ENCODE measurements around the gene FRMD7.

The FRMD7 gene

DNA sequence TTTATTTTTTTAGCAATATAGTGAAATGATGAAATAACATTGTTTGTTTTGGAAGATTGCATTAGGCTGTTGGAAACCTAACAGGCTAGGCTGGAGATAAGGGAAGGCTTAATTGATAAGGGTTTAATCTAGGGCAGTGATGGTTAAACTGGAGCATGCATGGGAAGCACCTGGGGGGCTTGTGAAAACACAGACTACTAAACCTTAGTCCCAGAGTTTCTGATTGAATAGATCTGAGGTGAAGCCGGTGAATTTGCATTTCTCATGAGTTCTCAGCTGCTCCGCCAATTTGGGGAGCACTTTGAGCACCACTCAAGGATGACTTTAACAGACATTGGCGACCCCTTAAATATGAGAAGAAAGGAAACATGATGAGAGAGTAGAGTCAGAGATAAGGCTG, 93.2 kb downstream of the FRMD7 start (continued):
- TF ChIP-seq YY1 (tag by site-specific recombination; IDR thresholded peaks at IDR 0.05) (no peak), OSR2 (tag by site-specific recombination; IDR thresholded peaks at IDR 0.05) (no peak), ZNF24 (tag by site-specific recombination; IDR thresholded peaks at IDR 0.05) (no peak), ZNF138 (tag by site-specific recombination; IDR thresholded peaks at IDR 0.05; ENCODE audit: borderline replicate concordance) (no peak), FEZF1 (tag by site-specific recombination; IDR thresholded peaks at IDR 0.05) (no peak), YY2 (tag by site-specific recombination; IDR thresholded peaks at IDR 0.05) (no peak), ZFHX2 (tag by site-specific recombination; conservative IDR thresholded peaks at IDR 0.05) (no peak), GLI2 (tag by site-specific recombination; IDR thresholded peaks at IDR 0.05; ENCODE audit: borderline replicate concordance, low read depth) (no peak), ZNF596 (tag by site-specific recombination; IDR thresholded peaks at IDR 0.05) (no peak)
- TF ChIP-seq, protein P1, sequence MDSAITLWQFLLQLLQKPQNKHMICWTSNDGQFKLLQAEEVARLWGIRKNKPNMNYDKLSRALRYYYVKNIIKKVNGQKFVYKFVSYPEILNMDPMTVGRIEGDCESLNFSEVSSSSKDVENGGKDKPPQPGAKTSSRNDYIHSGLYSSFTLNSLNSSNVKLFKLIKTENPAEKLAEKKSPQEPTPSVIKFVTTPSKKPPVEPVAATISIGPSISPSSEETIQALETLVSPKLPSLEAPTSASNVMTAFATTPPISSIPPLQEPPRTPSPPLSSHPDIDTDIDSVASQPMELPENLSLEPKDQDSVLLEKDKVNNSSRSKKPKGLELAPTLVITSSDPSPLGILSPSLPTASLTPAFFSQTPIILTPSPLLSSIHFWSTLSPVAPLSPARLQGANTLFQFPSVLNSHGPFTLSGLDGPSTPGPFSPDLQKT (IDR thresholded peaks at IDR 0.05; ENCODE audit: borderline replicate concordance, low read depth, low read length): no peak
- TF ChIP-seq, protein P2, sequence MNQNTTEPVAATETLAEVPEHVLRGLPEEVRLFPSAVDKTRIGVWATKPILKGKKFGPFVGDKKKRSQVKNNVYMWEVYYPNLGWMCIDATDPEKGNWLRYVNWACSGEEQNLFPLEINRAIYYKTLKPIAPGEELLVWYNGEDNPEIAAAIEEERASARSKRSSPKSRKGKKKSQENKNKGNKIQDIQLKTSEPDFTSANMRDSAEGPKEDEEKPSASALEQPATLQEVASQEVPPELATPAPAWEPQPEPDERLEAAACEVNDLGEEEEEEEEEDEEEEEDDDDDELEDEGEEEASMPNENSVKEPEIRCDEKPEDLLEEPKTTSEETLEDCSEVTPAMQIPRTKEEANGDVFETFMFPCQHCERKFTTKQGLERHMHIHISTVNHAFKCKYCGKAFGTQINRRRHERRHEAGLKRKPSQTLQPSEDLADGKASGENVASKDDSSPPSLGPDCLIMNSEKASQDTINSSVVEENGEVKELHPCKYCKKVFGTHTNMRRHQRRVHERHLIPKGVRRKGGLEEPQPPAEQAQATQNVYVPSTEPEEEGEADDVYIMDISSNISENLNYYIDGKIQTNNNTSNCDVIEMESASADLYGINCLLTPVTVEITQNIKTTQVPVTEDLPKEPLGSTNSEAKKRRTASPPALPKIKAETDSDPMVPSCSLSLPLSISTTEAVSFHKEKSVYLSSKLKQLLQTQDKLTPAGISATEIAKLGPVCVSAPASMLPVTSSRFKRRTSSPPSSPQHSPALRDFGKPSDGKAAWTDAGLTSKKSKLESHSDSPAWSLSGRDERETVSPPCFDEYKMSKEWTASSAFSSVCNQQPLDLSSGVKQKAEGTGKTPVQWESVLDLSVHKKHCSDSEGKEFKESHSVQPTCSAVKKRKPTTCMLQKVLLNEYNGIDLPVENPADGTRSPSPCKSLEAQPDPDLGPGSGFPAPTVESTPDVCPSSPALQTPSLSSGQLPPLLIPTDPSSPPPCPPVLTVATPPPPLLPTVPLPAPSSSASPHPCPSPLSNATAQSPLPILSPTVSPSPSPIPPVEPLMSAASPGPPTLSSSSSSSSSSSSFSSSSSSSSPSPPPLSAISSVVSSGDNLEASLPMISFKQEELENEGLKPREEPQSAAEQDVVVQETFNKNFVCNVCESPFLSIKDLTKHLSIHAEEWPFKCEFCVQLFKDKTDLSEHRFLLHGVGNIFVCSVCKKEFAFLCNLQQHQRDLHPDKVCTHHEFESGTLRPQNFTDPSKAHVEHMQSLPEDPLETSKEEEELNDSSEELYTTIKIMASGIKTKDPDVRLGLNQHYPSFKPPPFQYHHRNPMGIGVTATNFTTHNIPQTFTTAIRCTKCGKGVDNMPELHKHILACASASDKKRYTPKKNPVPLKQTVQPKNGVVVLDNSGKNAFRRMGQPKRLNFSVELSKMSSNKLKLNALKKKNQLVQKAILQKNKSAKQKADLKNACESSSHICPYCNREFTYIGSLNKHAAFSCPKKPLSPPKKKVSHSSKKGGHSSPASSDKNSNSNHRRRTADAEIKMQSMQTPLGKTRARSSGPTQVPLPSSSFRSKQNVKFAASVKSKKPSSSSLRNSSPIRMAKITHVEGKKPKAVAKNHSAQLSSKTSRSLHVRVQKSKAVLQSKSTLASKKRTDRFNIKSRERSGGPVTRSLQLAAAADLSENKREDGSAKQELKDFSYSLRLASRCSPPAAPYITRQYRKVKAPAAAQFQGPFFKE (tag by site-specific recombination; IDR thresholded peaks at IDR 0.05; ENCODE audit: borderline replicate concordance): no peak

DNA sequence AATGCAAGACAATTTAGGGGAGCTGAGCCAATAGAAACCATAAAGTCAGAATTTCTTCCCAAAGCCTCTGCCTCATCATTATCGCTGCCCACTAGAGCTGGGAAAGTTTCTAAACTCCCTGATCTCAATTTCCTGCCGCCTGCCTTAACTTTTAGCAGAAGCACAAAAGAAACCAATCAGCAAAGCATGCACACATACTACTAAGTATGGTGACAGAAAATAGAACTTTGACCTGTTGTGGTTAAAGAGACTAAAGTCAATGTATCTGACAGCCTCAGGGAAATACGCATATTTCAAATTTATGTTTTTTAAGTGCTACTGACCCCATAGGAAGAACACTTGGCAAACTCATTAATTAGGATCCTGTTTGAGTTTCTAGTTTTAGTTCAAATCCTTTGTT, 94.7 kb downstream of the FRMD7 start:
- Histone ChIP-seq H3K9me3 (ENCODE audit: control insufficient read depth, insufficient read depth, low read depth, low read length) (no peaks in the 10 kb centered on the region), H3K4me1 (ENCODE audit: control insufficient read depth, insufficient read depth, low read length) (peaks cover 28% of the 10 kb centered on the region), H3K27ac (ENCODE audit: extremely low read depth, low read depth, low read length) (0 out of 2 replicates have a peak overlapping the region, but pooled peaks have one; percentile 44), H3K4me3 (ENCODE audit: low read depth, low read length) (no peak overlapping the region), H3K36me3 (ENCODE audit: control insufficient read depth in 2 of 2, insufficient read depth in 1 of 2, low read length in 2 of 2) (no peaks in the 10 kb centered on the region)
- POLR2A ChIA-PET: no interaction called here
- 0 out of 2 replicates have a peak, but pooled peaks have one; percentile 6 for TF ChIP-seq OSR2 (tag by site-specific recombination; IDR thresholded peaks at IDR 0.05)
- no peak for TF ChIP-seq SCRT1 (tag by site-specific recombination; IDR thresholded peaks at IDR 0.05; ENCODE audit: borderline replicate concordance)
- TF ChIP-seq, protein P3, sequence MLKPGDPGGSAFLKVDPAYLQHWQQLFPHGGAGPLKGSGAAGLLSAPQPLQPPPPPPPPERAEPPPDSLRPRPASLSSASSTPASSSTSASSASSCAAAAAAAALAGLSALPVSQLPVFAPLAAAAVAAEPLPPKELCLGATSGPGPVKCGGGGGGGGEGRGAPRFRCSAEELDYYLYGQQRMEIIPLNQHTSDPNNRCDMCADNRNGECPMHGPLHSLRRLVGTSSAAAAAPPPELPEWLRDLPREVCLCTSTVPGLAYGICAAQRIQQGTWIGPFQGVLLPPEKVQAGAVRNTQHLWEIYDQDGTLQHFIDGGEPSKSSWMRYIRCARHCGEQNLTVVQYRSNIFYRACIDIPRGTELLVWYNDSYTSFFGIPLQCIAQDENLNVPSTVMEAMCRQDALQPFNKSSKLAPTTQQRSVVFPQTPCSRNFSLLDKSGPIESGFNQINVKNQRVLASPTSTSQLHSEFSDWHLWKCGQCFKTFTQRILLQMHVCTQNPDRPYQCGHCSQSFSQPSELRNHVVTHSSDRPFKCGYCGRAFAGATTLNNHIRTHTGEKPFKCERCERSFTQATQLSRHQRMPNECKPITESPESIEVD (tag by site-specific recombination; IDR thresholded peaks at IDR 0.05): peak; percentile 30; the same call in 1 of the 2 replicates
- CTCF ChIA-PET: no interaction called here

DNA sequence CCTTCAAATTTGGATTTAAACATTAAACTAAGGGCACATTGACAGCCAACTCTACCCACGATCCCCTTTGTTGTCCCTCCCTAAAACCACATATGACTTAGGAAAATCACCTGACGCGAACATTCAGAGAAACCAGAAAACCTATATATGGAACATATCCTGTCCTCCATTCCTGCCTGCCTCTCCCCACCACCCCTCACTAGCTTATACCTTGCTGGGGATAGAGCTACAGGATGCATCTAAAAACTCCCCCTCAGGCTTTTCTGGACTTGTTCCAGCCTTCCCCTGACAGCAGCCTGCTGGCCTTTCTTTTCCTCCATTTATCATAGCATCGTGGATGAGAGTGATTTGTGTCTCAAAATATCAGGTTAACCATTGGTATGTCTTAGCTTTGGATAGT, 96.0 kb downstream of the FRMD7 start:
- TF ChIP-seq PRDM1 (tag by site-specific recombination; IDR thresholded peaks at IDR 0.05) (no peak), ZBTB48 (tag by site-specific recombination; IDR thresholded peaks at IDR 0.05) (no peak), ZNF366 (tag by site-specific recombination; conservative IDR thresholded peaks at IDR 0.05) (no peak), ZNF138 (tag by site-specific recombination; IDR thresholded peaks at IDR 0.05; ENCODE audit: borderline replicate concordance) (no peak), MZF1 (tag by site-specific recombination; IDR thresholded peaks at IDR 0.05; ENCODE audit: borderline replicate concordance) (peak; percentile 61), YY2 (tag by site-specific recombination; IDR thresholded peaks at IDR 0.05) (no peak)
- CTCF ChIA-PET: no interaction called here

More for the DNA sequence above, 96.0 kb downstream of the FRMD7 start:
- POLR2A ChIA-PET: interaction anchor here (0.9 to 1.5 kb wide), 2 partner anchors 8 to 9 kb away, joined by 3 read pairs; no protein-coding TSS in a partner anchor
- Histone ChIP-seq H3K36me3 (ENCODE audit: control insufficient read depth in 2 of 2, insufficient read depth in 1 of 2, low read length in 2 of 2) (no peaks in the 10 kb centered on the region), H3K27ac (ENCODE audit: extremely low read depth, low read depth, low read length) (no peak overlapping the region), H3K4me1 (ENCODE audit: control insufficient read depth, insufficient read depth, low read length) (peaks cover 28% of the 10 kb centered on the region), H3K4me3 (ENCODE audit: low read depth, low read length) (no peak overlapping the region), H3K9me3 (ENCODE audit: control insufficient read depth, insufficient read depth, low read depth, low read length) (no peaks in the 10 kb centered on the region)
